GM21515 (cell line): Measurements from ENCODE around the gene C1orf94.
"Not testable (repeated sequence)": the region's sequence is repeated elsewhere in the genome, so short reads cannot be mapped to it uniquely, and the experiment has no call there.

Source experiments
- ATAC-seq: cut with Tn5 transposase; IDR thresholded peaks from one replicate; pipeline ENCODE4 v1.9.1; 2021; ENCODE audit not compliant: unreplicated experiment

C1orf94 gene

DNA sequence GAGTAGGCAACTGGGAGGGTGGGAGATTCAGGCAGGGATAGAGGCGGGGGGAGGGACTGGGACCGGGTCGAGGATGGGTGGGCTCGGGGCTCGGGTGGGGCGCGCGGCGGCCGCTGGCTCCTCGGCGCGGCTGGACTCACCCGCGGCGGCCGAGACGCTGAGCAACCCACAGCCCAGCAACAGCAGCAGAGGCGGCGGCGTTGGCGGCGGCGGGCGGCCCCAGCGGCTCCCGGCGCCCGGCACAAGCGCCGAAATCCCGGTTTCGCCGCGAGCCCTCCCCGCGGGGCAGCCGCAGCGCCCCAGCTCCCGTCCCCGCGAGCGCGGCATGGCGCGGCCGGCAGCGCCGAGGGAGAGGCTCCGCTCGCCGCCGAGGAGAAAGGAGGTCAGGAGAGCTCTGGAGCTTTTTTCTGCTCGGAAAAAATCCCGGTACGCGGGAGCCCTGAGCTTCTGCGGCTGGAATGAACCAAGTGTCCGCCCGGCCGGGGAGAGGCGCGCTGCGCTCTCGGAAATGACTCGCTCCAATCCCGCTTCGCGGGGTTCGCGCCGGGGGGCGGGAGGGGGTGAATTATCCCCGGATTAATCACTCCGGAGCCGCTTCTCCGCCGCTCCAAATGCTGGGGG, 11.8 kb upstream of the C1orf94 start, which contains the start of gene CSMD2:
CSMD2 (minus strand) TSS at position 460 of the 621 bp plus-strand sequence; CDS start at position 327, 133 bp downstream.
- no peak for ATAC-seq

DNA sequence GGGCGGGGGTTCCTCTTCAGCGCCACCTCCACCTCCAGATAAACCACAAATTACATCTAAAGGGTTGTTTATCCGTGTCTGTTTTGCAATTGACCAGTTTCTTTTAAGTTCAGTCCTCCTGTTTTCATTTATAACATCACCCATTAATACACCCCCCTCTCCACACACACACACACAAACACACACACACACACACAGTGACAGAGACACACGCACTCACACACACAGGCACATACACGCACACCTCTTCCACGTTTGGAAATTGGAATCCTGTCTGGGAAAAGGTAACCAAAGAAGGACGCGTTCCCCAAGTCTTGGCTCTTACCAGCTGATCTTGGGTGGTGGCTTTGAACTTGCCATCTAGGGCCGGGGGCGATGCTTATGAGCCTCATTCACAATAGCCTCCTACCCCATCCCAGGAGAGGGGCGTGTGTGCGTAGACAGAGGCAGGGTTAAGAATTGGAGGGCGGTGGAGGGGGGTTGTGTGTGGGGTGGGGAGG, 11.2 kb upstream of the C1orf94 start:
- no peak for ATAC-seq

DNA sequence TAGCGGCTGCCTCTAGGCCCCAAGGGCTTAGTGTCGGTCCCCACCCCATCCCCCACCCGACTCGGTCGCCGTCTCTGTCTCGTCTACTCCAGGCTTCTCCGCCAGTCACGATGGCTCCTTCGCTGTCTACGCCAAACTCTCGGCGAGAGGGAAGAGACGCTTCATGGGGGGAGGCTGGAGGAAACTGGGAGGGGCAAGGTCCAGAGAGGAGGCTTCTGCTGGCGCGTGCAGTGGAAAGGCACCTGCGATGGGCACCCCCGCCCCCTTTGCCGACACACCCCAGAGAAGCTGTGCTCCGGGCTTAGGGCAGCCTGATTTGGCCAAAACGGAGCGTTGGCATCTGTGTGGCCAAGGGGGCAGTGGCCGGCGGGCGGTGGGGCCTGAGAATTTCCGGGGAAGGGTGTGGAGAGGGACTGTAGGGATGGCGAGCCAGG, 10.5 kb upstream of the C1orf94 start:
- no peak for ATAC-seq

DNA sequence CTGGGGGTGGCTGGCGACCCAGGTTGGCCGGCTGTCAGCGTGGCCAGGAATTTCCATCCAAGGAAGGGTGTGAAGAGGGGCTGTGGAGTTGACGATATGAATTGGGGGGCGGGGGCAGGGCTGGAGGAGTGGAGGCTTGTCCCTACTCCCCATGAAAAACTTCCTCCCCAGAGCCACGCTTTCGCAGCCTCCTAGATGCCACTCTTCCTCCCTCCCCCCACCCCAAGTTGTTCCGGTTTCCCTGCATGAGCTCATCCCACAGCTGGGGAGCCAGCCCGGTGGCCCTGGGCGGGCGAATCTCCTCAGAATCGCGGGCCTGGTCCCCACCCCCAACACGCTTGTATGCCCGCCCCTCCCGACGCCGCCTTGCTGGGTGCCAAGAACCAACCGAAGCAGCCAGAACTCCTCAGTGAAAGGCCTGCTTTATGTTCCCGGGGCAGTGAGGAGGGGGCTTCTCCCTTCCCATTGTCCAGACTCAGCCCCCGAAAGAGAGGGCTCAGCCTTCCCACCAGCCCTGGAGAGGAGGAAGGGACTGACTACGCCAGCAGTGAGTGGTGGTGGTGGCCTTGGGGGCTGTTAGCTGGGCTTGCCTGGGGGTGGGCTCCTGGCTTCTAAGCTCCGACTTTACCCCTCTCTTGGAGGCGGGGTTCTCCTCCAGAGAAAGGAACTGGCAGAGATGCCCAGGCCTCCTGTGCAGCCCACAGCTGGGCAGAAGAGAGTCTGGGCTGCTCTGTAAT, 9.9 kb upstream of the C1orf94 start:
- no peak for ATAC-seq

DNA sequence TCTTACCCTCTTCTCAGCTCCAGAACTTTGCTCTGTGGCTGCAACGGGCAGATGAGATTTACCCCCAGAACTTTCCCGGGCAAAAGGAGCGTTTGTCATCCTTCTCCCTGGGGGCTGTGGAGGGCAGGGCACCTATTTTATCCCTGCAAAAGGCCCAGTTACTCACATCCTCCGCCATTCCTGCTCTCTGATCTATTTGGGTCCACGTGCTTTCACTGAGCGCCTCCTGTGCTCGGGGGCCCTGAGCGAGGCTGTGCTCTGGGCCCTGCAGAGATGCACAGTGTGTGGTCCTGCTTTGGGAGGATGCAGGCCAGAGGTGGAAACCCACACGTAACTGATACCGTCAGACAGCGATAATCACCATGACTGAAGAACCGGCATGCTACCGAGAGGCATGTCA, 9.3 kb upstream of the C1orf94 start:
- no peak for ATAC-seq

DNA sequence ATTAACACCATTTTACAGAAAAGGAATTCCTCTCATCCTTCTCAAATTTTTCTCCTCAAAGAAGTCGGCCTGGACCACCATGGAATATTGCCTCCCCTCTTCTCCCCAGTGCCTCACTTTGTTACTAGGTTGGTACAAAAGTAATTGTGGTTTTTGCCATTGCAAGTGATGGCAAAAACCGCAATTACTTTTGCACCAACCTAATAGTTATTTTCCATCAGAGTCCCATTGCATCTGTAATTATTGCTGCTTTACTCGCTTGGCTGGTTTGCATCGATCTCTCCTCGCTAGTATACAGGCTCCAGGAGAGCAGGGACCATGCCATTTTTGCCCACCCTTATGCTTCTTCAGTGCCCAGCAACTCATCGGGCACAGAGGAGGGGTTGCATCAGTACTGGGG, 963 bp upstream of the C1orf94 start:
- ATAC-seq = no peak

DNA sequence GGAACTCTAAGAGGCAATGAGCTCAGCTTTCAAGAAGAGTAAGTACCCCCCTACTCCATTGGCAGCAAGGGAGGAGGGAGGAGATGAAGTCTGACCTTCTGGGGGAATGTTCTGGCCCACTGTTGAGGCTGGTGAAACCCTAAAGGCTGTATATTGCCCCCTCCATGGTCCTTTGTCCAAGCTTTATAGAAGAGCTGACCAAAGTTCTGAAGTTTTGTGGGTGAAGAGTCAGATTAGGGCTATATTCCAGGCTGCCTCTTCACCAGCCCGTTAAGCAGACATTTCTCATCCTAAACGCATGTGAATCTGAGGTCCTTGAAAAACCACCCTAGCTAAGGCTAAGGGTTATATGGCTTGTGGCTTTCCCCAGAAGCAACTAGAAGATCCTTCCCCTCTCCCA, 1.4 kb downstream of the C1orf94 start:
- ATAC-seq = no peak

DNA sequence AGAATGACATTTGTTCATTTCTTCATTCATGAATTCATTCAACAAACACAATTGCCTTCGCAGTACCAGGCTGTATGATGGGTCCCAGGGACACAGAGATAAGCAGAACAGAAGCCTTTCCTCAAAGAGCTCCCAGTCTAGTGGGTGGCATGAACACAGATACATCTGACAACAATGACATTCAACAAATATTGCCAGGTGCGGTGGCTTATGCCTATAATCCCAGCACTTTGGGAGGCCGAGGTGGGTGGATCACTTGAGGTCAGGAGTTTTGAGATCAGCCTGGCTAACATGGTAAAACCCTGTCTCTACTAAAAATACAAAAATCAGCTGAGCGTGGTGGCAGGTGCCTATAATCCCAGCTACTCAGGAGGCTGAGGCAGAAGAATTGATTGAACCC, 6.7 kb downstream of the C1orf94 start:
- ATAC-seq = not testable (repeated sequence)

DNA sequence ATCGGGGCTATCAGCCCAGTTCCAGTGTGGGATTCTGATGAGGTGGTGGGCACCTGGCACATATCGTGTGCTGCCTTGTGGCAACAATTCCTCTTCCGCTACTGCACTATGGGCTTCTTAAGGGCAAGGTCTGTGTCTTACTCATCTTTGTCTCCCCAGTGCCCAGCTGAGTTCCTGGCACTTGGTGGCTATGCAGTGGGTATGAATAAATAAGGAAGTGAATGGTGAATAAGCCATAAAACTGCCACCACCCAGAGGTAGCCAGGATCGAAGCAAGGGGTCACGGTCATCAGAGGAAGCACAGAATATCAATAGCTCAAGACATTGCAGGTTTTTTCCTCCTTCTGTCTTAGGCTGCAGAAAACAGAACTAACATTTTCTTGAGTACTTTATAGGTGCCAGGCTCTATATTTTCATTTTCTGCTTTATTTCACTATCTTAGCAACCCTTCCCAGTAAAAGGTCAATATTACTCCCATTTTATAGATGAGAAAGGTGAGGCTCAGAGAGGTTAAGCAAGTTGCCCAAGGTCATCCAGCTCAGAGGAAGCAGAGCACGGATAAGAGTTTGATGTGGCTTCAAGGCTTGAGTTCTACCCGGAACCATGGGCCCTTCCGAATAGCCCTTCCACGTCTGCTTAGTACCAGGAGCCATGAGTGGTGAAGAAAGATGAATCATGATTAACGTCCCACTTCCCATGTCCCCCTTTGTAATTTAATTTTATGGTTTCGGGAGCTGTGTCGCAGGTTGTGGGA, 10.2 kb downstream of the C1orf94 start:
- no peak for ATAC-seq

DNA sequence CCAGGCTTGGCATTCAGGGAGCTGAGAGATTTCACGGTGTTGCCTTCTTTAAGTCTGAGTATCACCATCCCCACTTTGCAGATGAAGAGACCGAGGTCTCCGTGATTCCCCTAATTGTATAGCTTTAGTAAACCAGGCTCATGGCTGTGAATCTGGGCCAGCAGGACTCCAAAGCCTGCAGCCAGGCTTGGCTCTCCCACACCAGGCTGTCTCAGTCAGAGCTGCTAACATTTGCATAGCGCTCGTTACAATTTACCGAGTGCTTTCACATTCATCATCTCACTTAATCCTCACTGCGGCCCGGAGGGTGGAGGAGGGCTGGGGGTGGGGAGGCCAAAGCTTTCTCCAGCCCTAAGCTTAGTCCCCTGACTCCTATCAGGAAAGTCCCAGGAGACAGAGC, 11.7 kb downstream of the C1orf94 start:
- no peak for ATAC-seq

DNA sequence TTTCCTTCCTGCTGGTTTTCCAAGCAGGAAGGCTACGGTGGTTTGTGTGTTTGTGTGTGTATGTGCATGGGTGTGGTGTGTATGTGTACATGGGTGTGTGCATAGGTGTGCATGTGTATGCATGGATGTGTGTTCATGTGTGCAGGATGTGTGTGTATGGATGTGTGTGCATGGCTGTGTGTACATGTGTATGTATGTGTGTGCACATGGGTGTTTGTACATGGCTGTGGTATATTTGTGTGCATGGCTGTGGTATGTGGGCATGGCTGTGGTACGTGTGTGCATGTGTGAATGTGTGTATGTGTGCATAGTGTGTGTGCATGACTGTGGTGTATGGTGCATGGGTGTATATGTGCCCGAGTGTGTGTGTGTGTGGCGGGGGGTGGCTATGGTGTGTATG, 12.3 kb downstream of the C1orf94 start:
- ATAC-seq = no peak

DNA sequence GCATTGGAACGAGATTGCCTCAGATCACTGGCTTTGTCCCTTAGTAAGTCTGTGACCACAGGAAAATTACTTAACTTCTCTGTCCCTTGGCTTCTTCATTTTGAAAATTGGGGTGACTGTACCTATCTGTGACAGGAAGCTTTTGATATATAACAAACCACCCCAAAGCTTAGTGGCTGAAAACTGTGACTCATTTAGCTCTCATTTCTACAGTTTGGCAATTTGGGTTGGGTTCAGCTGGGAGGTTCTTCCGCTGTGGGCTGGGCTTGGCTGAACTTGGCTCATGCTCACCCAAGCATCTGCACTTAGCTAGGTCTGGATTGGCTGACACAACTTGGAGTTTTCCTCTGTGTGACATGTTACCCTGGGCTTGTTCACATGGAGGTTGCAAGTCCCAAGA, 14.0 kb downstream of the C1orf94 start:
- ATAC-seq = no peak

DNA sequence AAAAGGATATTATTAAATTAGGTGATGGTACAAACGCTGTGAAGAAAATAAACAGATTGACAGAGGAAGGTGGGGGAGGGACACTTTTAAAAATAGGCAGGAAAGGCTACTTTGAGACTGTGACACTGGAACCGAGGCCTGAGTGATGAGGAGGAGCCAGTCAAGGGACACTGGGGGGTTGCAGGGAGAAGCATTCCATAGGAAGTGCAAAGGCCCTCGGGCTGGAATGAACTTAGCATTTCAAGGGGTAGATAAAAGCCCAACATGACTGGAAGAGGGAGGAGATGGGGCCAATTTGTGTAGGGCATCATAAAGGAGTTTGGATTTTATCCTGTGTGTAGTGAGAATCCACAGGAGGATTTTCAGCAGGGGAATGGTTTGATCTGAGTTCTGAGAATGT, 15.9 kb downstream of the C1orf94 start:
- ATAC-seq = no peak

DNA sequence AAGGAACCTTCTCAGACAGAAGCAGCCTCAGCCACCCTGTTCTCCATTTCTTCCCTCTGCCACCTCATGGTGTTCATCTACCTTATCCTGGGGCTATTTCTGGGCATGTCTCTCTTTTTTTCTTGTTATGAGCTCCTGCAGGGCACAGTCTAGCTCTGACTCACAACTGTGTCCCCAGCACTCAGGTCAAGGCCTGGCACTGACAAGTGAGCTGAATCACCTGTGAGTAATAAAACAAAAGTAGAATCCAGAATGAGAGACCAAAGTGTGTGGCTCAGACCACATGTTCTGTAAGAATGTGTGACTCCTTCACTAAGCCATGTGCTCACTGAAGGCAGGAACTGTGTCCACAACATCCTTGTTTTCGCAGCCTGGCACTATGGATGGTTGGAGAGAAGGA, 23.2 kb downstream of the C1orf94 start:
- no peak for ATAC-seq

DNA sequence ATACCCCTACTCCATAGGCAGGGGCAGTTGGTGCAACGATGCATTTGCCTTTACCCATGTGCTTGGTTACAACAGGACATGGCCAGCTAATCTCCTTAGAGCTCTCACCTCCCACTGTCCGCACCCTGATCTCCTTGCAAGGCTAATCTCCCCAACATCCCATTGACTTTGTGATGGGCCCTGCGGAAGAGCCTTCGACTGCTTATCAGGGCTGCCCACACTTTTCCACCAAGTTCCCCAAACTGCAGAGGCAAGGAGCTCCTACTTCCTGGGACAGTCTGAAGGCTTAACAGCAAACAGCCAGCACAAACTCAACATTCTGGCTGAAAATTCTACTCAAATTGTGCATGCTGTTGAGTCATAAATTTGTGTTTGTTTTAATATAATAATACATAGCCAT, 36.0 kb downstream of the C1orf94 start:
- ATAC-seq = no peak

DNA sequence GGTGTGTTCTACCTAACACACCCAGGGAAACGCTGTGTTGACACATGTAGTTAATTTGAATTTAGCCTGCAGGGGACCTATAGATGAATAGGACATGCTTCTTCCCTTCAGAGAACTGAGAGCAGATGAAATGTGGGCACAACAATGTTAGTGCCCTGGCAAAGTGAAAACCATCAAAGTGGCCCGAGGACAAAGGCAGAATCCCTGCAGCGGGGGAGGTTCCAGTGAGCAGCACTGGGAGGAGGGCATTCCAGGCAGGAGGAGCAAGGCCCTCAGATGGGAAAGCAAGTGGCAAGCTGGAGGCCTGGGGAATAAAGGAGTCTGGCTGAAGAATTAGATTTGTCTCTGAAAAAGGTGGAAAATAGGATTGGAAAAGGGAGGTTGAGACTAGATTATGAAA, 37.2 kb downstream of the C1orf94 start:
- no peak for ATAC-seq

DNA sequence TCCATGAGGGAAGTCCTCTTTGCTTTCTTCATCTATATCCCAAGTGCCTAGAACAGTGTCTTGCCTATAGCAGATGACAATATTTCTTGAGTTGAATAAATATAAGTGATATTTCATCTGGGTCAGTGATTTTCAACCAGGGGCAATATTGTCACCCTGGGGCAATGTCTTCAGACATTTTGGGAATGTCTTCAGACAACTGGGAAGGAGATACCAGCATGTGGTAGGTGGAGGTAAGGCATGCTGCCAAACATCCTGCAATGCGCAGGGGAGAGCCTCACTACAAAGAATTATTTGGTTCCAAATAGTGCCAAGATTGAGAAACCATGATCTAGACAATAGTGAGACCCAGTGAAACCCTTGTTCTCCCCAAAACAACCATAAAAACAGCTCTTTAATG, 54.7 kb downstream of the C1orf94 start:
- ATAC-seq = no peak

DNA sequence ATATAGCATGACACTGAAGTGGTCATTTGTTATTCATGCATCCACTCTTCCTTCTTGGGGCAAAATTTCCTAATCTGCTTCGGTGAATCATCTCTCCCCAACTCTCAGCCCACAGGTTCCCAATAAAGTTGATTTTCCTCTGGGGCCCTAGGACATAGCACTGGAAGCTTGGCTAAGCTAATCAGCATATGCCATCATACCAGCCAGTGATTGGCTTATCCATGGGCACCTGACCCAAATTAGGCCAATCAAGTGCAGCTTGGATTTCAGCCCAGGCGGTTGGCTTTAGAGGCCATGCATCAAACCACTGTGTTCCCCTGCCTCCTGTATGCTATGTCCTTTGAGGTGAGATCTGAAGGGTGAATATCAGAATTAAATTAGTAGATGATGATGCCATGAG, 58.9 kb downstream of the C1orf94 start:
- ATAC-seq = no peak

DNA sequence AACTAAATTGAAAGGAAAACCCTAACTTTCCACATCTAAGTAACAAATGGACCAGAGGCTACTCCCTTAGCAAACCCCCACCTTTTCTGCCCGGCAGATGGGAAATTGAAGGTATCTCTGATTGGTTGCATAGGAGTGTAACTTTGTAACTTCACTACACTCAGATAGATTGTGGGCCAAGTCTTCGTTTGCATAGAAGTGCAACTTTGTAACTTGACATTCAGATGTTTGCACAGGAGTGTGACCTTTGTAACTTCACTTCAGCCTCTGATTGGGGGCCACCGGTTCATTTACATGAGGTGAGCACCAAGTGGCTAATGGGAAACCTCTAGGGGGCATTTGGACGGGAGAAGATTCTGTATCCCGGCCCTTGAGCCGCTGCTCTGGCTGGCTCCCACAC, 59.4 kb downstream of the C1orf94 start:
- ATAC-seq = no peak

DNA sequence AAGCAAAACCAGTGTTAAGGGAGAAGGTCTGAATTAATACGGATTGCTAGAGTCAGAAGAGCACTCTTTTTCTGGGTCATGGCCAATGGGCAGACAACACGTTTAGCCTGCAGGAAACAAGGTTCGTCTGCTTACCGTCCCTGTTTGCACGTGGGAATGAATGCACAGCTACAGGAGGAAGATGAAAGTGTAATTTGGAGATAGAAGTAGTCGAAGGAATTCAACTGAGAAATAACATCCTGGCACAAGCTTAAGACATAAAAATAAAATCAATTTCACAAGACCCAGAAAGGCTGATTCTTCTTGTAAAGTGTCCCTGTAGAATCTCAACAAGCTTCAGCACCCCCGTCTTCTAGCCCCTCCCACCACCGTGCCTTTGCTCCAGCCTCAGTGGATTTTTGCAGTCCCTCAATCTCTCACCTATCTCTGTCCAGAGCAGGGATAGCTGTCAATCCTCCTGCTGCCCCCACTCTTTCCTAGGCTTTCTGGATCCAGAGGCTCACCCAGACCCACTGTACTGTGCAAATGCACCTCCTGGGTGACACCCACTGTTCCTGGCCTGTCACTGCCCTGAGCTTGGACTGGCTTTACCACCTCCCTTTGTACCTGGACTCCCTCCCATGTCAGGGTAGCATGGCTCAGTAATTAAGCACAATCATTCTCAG, 60.6 kb downstream of the C1orf94 start:
- no peak for ATAC-seq

DNA sequence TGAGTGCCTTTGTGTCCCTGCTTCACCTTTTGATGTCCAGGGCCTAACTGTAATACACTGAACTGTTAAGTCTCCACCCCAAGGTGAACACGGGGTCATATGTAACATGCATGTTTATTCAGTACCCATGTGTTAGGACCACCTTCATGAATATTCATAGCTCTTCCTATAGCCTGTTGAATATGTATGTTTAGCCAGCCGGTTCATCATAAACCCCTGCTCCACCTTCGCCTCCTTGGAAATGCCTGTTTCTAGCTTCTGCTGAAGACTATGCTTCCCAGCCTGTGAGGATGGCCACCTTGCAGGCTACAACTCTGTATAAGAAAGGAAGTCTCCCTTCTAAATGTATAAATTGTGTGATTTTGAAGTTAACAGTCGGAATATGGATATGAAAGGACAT, 69.3 kb downstream of the C1orf94 start:
- ATAC-seq = no peak
